GM18519 (cell line): Measurements from ENCODE around the gene IFI30.

Source experiments
- ATAC-seq: cut with Tn5 transposase; IDR thresholded peaks from one replicate; pipeline ENCODE4 v1.9.1; 2021; ENCODE audit warnings: mild to moderate bottlenecking, moderate library complexity; ENCODE audit not compliant: unreplicated experiment, low FRiP score

The IFI30 gene

DNA sequence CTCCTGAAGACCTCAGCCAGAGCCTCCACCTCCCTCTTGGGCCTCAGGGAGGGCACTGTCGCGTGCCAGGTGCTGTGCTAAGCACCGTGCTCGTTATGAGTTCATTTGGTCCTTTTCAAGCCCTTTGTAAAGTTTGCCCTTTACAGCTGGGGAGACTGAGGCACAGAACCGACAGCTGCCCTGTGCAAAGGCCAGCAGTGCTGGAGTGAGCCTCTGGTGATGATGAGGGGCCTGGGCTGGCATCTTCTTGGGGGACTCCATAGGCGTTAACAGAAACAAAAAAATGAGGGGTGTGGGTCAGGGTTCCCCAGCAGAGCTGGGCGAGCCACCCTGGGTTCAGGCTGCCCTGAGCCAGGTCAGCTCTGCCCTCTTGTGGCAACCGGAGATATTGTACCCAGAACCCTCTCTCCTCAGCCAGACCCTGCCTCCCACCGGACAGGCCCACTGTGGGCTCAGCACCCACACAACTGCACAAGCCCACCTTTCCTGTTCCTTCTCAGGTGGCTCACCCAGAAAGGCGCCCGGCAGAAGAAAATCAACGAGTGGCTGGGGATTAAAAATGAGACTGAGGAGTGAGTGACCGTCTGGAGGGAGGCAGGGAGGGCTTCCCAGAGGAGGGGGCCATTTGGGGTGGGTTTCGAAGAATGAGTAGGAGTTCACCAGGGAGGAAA is 5.5 kb upstream of the IFI30 start:
- ATAC-seq: no peak

- no peak for ATAC-seq
These were observed 4.8 kb upstream of the IFI30 start for GRCh38 chr19:18168673-18169381.

GRCh38 chr19:18170714-18171255 is 2.8 kb upstream of the IFI30 start:
- no peak for ATAC-seq

GRCh38 chr19:18171605-18172327 is 1.8 kb upstream of the IFI30 start:
- ATAC-seq: no peak

- no peak for ATAC-seq
These were observed 1.1 kb upstream of the IFI30 start for GRCh38 chr19:18172331-18173053.

DNA sequence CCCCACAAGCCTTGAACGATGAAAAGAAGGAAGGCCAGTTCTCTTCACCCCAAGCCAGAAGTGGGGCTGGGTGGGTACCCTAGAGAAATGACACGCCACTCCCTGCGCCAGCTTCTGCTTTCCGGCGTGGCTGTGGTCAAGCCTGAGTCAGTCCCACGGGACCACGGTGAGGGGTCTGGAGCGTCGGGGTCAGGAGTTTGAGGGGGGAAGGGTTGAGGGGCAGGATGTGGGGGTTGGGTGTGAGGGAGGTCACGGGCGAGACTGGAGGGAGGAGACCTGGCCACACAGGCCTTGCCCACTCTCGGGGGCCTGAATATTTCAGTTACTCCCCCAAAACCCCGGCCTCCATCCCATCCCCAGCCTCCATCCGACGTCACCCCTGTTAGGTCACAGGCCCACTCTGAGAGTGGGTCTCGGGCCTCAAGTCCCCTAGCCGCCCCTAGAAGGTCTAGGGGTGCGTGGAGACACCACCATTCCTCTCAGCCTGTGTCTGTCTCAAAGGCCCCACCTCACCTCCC is 500 bp upstream of the IFI30 start:
- ATAC-seq: no peak

GRCh38 chr19:18174983-18175382 is 1.4 kb downstream of the IFI30 start:
- no peak for ATAC-seq

GRCh38 chr19:18176367-18177310 is 3.0 kb downstream of the IFI30 start:
- ATAC-seq: no peak

DNA sequence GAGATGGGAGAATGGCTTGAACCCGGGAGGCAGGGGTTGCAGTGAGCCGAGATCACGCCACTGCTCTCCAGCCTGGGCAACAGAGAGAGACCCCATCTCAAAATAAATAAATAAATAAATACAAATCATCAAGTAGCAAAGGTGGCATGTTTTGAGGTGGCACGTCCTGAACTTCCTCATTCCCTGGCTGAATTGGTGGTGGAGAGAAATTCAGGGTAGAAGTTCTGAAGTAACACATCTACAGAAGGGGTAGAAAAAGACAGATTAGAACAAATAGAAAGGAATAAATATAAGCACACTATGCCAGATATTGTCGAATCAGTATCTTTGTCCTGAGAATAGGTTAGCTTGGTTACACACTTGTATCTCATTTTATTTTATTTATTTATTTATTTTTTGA is 6.3 kb downstream of the IFI30 start:
- ATAC-seq: no peak

- no peak for ATAC-seq
These were observed 9.9 kb downstream of the IFI30 start for GRCh38 chr19:18183529-18183928.

DNA sequence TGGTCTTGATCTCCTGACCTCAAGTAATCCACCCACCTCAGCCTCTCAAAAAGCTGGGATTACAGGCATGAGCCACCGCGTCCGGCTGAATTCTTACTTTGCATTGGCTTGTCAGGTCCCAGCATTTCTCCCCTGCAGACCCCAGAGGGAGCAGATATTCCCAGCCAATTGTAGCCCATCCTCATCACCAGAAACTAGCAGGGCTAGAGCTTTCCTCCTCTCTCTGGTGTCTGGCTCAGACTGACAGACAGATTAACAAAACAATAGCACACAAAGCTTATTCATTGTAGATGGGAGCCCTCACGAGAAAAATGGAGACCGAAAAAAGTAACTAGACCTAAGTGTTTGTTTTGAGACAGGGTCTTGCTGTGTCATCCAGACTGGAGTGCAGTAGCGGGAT is 11.9 kb downstream of the IFI30 start:
- ATAC-seq: no peak

DNA sequence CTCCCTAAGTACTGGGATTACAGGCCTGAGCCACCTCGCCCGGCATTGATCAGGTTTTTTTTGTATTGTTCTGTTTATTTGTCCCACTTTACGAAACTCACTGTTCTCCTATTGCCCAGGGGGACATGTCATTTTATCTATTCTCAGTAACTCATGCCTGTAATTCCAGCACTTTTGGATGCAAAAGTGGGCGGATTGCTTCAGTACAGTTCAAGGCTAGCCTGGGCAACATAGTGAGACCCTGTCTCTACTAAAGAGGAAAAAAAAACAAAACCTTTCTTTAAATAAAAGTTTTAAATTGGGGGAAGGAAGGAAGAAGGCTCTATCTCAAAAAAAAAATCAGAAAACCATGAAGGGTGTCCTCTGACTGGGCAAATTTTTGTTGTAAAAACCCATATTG is 16.7 kb downstream of the IFI30 start:
- no peak for ATAC-seq

- ATAC-seq: no peak
These were observed 18.0 kb downstream of the IFI30 start for GRCh38 chr19:18191640-18192062.

GRCh38 chr19:18192673-18193387 is 19.2 kb downstream of the IFI30 start, which contains the start of gene MPV17L2:
Gene MPV17L2, plus strand, starts transcription at chr19:18193218. Its CDS starts 64 bp downstream, at chr19:18193282.
- ATAC-seq: peak; percentile 69

DNA sequence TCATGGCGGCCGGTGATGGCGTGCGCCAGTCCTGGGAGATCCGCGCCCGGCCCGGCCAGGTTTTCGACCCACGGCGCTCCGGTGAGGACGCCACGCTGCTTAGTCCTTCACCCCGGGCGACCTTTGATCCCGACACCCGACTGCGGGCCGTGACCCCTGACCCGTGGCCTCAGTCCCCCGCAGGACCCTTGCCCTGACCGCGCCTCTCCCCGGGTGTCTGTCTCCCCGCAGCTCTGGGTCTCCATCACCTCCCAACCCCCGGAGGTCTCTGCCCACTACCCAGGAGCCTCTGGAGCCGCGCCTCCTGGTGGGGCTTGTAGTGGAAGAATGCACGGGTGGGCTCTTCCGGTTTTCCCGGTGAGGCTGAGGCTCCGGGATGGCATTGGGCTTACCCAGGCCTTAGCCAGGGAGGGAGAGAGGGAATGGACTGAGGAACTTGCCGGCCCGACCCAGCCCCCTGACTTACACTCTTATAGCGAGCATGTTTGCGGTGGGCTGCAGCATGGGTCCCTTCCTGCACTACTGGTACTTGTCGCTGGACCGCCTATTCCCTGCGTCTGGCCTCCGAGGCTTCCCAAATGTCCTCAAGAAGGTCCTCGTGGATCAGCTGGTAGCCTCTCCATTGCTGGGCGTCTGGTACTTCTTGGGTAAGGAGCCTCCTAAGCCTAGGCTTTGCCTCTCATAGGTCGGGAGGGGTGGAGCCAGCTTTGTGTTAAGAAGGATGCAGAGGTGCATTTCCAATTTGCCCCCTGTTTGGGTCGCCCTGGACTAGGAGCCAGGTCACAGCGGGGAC is 20.0 kb downstream of the IFI30 start:
- ATAC-seq: no peak

DNA sequence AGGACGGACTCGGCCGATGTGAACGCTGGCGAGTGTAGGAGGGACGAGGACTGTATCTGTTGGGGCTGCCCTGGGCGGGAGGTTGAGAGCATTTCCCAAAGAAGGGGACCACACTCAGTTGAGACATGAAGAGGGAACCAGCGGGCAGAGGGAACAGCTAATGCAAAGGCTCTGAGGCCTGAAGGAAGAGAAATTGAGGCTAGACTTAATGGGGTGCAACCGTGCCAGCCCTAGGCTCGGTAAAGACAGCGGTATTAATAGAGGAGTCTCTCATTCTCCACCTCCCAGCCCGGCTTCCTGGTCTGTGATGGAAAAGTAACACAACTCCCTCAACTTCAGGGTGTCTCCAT is 20.5 kb downstream of the IFI30 start:
- ATAC-seq: no peak

- no peak for ATAC-seq
These were observed 21.1 kb downstream of the IFI30 start for GRCh38 chr19:18194554-18195238.
